T-helper 9 cell (primary cell): ENCODE measurements around the gene KRTAP4-8.
"Not testable (repeated sequence)": the region's sequence is repeated elsewhere in the genome, so short reads cannot be mapped to it uniquely, and the experiment has no call there.

Source experiments
- DNase-seq: peaks from one replicate; pipeline ENCODE4 v3.0.0-alpha.2; 2020

KRTAP4-8 gene

GRCh38 chr17:41107941-41108450, 10.1 kb upstream of the KRTAP4-8 start:
- DNase-seq, result no peak

- DNase-seq, result not testable (repeated sequence)
These were observed 7.4 kb upstream of the KRTAP4-8 start, which contains the start of gene KRTAP4-9 for GRCh38 chr17:41105347-41105746. Gene KRTAP4-9 (plus strand): TSS chr17:41105389. CDS start chr17:41105389, 0 bp downstream.

- not testable (repeated sequence) for DNase-seq
These were observed 6.6 kb upstream of the KRTAP4-8 start for GRCh38 chr17:41104386-41105038.

GRCh38 chr17:41103896-41104295, 6.0 kb upstream of the KRTAP4-8 start:
- DNase-seq, result no peak

- no peak for DNase-seq
These were observed 3.8 kb upstream of the KRTAP4-8 start, which contains the start of gene KRTAP4-16 for GRCh38 chr17:41101586-41102259. Gene KRTAP4-16 (minus strand): TSS chr17:41102209. CDS start chr17:41102209, 0 bp downstream.

GRCh38 chr17:41099682-41100480, 1.9 kb upstream of the KRTAP4-8 start:
- not testable (repeated sequence) for DNase-seq

GRCh38 chr17:41098481-41098880, 539 bp upstream of the KRTAP4-8 start:
- DNase-seq, result no peak

GRCh38 chr17:41096055-41096454, 1.9 kb downstream of the KRTAP4-8 start:
- DNase-seq, result no peak

GRCh38 chr17:41088760-41089352, 9.1 kb downstream of the KRTAP4-8 start:
- DNase-seq, result not testable (repeated sequence)

- DNase-seq, result not testable (repeated sequence)
These were observed 13.7 kb downstream of the KRTAP4-8 start, which contains the start of gene KRTAP4-7 for GRCh38 chr17:41084100-41084856. Gene KRTAP4-7 (plus strand): TSS chr17:41084150. CDS start chr17:41084207, 57 bp downstream.

GRCh38 chr17:41083427-41083826, 14.5 kb downstream of the KRTAP4-8 start:
- DNase-seq, result not testable (repeated sequence)

GRCh38 chr17:41082626-41083025, 15.3 kb downstream of the KRTAP4-8 start:
- DNase-seq, result no peak

GRCh38 chr17:41076788-41077187, 21.2 kb downstream of the KRTAP4-8 start:
- DNase-seq, result no peak

GRCh38 chr17:41073676-41074075, 24.3 kb downstream of the KRTAP4-8 start:
- no peak for DNase-seq

- no peak for DNase-seq
These were observed 26.2 kb downstream of the KRTAP4-8 start for GRCh38 chr17:41071606-41072360.

- no peak for DNase-seq
These were observed 28.9 kb downstream of the KRTAP4-8 start for GRCh38 chr17:41069031-41069430.

GRCh38 chr17:41067281-41067680, 30.7 kb downstream of the KRTAP4-8 start:
- DNase-seq, result no peak

GRCh38 chr17:41065829-41066624, 31.9 kb downstream of the KRTAP4-8 start, which contains the start of gene KRTAP2-4:
Gene KRTAP2-4 (minus strand): TSS chr17:41065879. CDS start chr17:41065845, 34 bp downstream.
- DNase-seq, result no peak

- not testable (repeated sequence) for DNase-seq
These were observed 32.8 kb downstream of the KRTAP4-8 start for GRCh38 chr17:41065016-41065689.
